Fibroblast of skin of right biceps (primary cell): ENCODE data around the gene TTC22.

Experiments
- DNase-seq: peaks from one replicate; pipeline ENCODE4 v3.0.0-alpha.2; 2013

TTC22 gene

DNA sequence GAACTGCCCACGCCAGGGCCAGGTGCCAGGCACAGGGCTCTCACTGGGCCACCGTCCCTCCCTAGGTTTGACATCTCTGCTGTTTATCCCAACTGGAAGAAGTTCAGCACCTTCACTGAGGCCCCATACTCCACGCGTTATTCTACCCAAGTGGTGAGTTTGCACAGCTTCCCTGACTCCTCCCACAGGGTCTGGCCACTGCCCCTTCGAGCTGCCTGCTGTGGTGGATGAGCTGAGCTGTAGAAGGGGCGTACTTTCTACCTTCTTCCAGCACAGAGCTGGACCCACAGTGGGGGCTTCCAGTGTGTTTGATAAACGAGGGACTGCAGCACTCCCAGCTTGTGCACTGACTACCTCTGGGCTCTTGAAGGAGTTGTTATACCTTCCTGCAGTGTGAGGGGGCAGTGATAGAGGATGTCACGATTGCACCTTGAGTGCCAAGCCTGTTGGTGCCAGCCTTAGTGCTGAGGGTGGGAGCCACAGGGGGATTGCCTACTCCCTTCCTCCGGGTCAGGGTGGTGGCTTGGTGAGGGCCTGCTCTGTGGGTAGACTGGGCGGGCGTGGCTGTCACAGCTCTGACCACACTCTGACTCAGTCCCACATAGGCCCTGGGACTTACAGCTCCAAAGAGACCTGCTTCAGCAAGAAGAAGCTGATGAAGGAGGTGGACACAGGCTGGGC lies 5.9 kb upstream of the TTC22 start:
- DNase-seq, result no peak

DNA sequence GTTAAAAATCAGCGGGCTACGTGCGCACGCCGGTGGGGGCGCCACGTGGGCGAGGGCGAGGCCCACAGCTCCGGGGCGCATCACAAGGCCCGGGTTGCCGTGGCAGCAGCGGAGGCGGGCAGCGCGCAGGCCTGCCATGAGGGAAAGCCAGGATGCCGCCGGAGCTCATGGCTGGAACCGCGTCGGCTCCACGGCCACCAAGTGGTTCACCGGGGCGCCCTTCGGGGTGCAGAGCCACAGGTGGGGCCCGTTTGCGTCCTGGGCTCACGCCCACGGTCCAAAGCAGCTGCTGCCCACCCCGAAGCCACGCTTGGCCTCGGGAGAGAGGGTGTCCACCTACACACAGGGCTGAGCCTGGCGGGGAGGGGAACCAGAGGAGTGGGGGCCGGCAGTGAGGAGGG lies 4.9 kb upstream of the TTC22 start:
- DNase-seq, result no peak

DNA sequence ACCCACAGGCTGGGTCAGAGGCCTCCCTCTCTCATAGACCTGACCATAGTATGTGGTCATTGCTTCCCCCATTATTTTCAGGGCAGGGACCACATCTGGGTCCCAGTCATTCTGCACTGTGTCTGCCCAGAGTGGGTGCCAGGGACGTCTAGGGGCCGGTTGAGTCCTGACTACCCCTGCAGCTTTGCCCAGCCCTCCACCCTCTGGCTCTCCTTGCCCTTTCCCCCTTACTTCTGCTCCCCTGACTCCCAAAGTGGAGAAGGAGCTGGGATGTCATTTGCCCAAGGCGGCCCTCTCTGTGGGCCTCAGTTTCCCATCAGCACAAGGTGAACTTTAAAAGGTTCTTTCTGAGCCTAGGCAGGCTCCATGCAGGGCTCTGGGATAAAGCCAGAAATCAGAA lies 4.3 kb upstream of the TTC22 start:
- no peak for DNase-seq

DNA sequence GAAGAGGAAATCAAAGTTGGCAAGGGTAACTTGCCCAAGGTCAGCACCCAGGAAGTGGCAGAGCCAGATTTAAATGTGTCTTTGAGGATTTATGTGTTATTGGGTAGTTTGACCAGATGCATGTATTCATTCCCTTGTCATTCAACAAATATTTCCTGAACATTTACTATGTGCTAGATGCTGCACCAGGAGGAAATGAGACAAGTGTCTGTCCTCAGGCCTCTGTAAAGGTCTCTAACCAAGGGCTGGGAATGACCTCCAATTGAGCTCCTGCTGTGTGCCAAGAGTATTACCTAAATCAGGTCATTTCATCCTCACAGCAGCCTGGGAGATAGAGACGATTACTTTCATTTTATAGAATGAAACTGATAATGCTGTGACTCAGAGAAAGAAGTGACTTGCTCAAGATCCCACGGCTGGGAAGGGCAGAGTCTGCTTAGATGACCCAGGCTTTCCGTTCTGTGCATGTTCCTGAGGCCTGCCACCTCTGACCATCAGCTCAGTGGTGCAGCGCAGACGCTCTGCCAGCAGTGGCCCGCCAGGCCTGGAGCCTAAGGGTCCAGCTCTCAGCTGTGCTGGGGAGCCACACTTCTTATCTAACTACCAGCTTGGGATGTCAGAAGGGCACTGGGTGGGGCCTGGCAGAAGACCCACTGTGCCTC lies 3.5 kb upstream of the TTC22 start:
- DNase-seq, result no peak

DNA sequence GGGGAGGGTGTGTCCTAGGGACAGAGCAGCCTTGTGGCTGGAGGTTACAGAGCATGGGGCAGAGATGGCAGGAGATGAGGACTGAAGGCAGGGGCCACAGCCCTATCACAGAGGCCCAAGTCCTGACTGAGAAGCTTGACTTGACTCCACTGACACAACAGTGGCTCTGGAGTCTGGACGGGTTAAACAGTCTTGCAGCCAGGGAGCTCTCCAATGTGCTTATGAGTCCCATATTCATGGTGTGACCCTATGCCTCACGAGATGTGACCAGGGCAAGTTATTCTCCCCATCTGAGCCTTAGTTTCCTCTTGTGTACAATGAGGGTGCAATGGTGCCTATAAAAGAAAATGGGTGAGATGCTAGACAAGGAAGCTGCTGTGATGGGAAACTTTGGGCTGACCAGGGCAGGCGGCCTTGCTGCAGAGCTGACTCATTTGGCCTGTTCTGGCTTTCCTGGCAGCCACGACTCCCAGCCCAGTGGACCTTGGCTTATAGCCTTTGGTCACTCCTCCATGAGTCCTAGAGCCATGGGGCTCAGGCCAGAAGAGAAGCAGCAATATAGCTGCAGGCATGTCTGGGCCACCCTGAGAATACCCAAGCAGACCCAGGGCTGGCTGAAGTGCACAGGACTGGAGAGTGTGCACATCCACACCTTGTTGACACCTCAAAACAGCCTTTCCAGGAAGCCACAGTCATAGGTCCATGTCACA lies 2.8 kb upstream of the TTC22 start:
- no peak for DNase-seq

DNA sequence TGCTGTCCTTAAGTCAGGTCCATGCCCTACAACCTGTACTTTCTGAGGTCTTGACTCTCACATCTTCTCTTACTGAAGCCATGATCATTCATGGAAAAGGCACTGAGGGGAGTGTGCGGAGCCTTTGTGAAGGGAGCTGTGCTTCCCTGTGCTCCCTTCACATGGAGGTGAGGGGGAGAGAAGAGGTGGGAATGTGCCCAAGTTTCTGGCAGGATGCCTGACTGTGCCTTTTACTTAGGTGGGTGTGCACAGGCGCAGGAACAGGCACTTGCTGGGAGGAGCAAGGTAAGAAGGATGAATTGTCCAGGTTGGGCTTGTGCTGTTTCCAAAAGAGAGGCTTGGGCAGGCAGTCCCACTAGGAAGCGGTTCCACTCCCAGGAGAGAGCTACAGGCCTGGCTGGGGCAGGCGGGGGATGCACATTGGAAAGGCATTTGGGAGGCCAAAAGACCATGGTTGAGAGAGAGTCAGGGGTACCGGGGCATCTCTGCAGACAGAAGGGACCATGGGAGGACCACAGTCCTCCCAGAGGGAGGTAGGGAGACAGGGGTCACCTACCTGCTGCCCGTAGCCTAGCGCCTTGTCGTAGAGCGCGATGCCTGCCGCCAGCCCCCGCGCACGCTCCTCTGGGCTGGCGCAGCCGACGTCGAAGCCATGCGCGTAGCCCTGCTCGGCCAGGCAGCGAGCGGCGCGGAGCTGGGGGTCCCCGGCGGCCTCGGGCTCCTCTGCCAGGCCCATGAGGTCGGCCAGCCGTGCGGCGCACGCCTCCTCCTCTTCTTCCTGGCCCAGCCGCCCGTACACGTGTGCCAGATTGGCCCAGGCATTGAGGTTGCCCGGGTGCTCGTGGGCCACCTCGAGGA lies 853 bp downstream of the TTC22 start:
- DNase-seq, result no peak

DNA sequence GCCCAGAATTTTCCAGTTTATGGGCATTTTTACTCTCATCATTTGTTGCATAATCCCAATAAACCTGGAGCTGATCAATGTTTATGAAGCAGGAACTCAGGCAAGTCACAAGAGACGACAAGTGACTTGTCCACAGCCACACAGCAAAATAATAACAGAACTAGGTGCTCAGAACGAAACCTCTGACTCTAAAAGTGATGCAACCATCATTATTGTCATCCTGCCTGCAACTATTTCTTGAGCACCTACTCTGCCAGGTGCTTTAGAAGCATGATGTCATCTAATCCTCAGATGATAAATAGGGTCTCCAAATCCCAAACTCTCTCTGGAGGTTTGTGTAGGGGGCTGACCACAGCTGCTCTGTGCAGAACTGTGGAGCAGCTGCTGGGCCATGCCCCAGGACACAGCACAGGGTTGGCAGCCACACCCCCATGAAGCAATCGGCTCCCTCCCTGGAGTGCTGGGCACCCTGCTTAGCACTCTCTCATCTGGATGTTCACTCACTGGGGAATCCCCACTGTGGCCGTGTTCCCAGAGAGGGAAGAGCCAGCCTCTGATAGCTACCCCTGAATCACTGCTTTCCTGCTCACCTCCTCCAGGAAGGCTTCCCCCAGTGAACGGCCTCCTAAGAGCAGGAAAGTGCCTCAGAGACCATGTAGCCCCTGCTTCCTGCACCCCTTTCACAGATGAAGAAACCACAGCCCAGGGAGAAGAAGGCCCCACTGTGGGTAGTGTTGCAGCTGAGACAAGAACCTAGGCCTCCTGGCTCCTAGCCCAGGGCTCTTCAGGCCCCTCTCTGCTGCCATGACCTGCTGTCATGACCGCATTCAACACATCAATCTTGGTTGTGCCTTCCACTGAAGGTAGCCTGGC lies 2.1 kb downstream of the TTC22 start:
- no peak for DNase-seq

DNA sequence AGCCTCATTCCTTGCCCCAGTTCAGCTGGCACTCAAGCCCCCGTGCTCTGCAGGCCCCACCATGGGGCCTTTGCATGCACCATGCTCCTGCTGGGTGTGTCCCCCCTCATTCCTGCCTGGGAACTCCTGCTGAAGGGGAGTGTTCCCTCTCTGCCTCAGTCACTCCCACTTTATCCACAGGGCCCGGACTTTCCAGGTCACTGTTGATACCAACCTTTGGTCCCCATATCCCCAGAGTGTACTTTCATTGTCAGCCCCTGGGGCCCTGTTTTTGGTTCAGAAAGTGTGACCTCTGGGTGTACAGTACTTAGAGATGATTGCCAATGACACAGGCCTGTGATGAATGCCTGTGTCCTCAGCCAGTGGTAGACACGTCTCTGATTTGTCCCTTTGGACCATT lies 2.9 kb downstream of the TTC22 start:
- DNase-seq, result no peak

DNA sequence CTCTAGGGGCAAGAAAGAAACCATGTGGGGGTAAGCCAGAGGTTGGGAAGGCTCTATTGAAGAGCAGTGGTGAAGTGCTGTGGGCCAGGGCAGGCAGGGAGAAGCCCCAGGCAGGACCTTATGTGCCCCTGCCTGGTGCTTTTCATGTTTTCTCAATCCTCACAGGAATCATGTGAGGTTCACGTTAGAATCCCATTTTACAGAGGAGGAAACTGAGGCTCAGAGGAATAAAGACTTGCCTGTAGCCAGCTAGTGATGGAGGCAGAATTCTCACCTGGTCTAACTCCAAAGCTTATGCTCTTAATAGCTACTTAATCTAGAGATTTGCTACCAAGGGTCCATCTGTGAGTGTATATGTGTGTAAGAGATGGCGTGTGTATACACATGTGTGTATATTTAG lies 4.2 kb downstream of the TTC22 start:
- DNase-seq, result no peak

DNA sequence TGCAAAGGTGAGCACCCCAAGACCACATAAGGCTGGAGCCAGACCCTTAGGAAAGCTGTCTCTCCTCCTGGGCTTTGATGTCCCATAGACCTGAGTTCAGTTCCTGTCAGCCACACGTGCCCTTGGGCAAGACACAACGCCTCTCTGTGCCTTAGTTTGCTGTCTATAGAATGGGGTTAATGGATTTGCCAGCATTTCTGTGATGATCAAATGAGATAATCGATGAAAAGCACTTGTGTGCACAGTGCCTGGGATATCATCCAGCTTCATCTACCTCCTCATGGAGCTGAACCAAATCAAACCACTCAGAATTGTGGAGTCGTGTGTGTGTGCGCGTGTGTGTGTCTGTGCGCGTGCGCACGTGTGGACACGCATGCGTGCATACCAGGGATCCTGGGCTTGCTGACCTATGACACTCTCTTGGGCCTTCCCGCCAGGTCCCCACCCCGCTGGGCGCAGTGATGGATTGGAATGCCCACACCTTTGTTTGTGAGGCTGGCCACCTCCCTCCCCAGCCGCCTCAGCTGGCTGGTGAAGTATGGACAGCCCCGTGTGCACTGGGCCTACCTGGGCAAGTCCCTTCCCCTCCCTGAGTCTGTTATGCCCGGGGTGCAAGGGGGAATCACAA lies 5.2 kb downstream of the TTC22 start:
- DNase-seq, result no peak

DNA sequence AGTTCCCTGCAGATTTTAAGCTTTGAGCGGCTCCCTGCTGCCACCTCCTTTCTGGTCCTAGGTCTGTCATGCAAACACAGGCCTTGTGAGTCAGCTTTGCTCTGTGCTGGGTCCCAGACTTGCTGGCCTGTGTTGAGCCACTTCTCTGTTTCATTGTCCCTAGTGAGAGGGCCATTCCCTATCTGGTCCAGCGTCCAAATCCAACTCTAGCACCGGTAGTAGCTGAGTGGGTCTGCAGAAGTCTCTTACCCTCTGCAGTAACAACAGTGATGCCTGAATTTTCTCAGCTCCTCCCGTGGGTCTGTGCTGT lies 5.8 kb downstream of the TTC22 start:
- DNase-seq, result no peak

DNA sequence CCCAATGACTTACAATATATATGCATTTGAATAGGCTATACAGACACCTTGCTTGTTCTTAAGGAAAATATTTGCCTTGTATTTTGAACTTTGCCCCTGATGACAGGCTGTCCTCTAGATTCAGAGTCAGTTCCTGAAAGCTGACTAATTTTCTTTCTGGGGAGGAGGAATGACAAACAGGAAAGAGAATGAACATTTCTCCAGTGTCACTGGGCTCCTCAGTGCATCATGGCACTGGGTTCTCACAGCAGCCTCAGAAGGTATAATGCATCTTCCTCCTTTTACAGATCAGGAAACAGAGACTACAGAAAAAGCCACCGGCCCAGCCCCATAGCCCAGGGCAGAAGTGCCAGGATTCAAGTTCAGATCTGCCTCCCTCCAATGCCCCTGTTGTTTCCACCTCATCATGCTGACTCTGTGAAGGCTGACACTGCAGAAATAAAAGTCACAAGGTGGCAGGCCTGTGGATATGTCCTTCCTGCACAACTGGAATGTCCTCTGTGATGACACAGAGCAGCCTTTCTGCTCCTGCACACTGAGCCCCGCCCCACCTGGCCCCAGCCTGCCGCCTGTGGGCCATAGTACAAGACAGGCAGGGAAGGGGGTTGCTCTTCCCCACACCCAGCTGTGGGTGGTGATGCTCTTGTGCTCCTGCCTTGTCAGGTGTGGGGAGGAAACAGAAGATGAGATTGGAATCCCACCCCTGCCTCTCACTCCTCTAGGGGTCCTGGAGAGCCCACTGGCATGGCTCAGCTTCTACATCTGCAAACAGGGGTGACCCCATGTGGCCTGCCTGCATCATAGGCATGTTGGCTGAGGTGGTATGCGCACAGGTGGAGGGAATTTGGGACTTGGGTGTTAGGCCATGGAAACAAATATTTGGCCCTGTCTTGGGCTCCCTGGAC lies 6.4 kb downstream of the TTC22 start:
- no peak for DNase-seq

DNA sequence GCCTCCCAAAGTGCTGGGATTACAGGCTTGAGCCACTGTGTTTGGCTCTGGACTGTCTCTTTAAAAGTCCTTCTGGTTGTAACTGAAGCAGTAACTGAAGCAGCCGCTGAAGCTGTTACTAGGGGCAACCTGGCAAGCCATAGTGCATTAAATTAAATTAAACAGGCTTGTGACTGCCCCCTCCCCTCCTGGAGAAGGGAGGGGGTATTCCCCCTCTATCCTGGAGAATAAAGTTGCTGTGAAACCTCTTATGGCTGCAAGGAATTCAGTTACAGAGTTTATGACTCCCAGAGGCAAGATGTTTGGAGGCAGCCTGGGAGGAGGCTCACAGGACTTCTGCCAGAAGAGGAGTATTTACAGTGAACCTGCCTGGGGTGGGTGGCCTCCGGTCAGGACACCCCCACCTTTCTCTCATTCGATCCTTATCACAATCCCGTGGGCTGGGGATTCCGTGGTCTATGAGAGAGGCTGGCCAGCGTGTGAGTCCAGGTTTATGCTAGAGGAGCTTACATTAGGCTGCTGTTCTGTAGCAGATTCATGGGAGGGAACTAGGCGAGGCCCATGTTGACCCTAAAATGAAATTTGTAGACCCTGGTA lies 8.3 kb downstream of the TTC22 start:
- DNase-seq, result no peak

DNA sequence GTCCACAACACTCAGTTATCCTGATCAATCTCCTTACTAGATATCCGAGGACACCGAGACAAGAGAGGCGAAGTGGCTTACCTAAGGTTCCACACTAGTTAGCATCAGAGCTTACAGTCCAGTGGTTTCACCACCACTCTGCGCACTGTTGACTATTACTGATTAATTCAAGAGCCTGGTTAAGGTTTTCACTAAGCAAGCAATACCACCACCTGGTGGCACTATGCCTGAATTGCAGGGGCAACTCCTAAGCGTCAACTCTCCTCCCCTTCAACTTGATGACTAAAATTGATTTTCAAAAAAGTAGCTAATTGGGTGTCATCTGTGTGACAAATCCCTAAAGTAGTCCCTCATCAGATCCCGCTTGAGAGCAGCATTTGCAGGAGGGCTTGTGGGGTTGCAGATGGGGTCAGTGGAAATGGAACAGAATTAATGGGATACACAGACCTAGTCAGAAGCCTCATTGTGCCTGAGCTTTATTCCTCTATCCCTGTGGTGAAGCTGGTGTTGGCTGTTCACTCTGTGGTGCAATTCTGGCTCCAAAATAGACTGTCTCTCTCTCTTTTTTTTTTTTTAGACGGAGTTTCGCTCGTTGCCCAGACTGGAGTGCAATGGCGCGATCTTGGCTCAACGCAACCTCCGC lies 9.1 kb downstream of the TTC22 start:
- DNase-seq, result peak; percentile 20

DNA sequence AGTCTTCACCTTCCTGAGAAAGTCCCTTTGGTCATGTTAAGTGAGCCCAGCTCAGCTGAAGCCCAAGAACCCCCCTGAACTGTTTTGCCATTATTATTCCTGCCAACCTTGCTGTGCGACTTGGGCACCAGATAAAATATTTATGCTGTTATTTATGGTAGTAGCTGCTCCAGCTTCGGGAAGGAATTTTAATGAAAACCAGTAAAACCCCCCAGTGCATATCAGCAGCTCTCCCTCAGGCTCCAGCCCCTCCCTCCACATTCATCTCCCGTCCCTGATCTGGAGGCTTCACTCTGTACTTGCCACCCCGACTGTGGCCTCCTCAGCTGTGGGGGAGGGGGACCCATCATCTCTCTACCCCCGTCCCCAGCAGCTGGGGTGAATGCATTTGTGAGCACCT lies 12.7 kb downstream of the TTC22 start:
- DNase-seq, result no peak

DNA sequence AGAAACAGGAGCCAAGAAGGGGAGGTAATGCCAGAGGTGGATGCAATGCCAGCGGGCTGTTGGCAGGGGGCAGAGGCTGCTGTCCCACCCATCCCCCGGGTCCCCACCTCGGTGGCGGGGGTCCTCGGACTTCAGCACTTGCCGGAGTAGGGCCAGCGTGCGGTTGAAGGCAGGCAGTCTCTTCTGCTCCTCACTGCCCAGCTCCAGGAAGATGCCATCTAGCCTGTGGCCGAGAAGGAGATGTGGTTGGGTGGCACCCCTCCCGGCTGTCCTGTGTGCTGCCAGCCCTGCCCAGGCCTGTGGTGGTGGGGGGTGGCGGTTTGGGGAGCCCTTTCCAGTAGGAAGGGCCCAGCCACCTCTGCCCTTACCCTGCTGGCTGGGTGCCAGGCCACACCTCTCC lies 13.5 kb downstream of the TTC22 start:
- DNase-seq, result no peak

DNA sequence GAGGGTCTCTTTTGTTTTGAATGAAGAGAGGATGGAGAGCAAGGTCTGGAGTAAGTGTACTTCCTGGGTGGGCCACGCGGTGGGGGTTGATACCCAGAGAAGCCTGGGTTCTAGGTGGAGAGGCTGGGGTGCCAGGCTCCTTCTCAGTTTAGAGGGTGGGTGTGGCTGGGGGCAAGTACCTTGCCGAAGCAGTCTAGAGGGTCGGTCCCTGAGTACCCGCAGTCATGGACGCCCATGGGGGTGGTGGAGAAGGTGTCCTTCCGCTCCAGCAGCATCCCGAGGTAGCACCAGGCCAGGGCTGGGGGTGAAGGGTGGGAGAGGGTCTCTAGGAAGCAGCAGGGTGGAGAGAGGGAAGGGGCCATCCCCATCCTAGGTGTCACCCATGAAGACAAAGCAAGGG lies 14.3 kb downstream of the TTC22 start:
- no peak for DNase-seq

DNA sequence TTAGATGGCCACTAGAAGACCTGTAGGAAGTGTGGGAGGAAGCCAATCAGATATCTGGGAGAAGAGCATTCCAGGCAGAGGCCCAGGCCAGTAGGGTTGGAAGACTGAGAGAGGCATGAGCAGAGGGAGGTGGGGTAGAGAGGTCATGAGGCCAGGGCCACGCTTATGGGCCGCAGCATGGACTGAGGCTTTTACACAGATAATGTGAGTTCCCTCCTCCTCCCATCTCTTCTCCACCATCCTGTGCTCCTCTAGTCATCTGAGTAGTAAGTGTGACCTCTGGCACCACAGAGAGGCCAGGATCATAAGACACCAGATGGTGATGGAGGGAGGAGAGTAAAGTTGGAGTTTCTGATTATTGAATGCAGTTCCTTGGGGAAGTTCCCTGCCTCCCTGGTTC lies 17.1 kb downstream of the TTC22 start:
- DNase-seq, result no peak

DNA sequence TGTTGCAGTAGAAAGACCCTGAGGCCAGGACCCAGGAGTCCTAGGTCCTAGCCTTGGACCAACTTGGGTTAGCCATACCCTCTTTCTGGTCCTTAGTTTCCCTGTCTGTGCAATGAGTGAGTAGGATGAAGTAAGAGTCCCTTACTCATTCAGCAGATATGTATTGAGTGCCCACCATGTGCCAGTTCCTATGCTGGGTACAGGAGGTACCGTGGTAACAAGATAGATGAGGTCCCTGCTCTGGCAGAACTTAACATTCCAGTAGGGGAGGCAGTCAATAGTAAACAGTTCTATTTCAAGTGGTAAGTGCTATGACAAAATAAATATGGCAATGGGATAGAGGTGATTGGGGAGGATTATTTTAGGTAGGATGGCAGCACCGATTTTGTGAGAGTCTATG lies 18.5 kb downstream of the TTC22 start:
- DNase-seq, result no peak

DNA sequence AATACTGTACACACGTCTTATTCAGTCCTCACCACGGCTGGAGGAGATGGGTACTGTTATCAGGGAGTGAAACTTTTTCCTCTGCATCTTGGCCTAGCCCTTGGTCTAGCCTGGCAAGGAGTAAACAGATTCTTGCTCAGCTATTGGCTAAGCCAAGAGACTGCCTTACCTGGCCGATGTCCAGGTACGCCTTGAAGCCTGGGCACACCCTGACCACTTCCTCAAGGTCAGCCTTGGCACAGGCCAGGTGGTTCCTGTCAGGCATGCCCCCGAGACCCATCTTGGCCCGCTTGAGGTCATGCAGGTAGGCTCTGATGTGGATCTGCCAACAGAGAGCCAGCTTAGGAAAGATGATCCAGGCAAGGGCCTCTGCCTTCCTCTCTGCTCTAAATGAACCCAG lies 19.0 kb downstream of the TTC22 start:
- no peak for DNase-seq
